ENCODE results near the gene GATA5. TPM values are rescaled to one million over a fixed set of nuclear protein-coding genes. Genes with fewer than 3 reads are reported as not detected.

Gene GATA5
- total RNA-seq, 1 experiment from 2014 or later: 1.4 TPM

- TF ChIP-seq ATF3 (CRISPR knock-in tag; conservative IDR thresholded peaks at IDR 0.05) (no peak), HMGXB4 (CRISPR knock-in tag; IDR thresholded peaks at IDR 0.05) (no peak), IRF1 (CRISPR knock-in tag; IDR thresholded peaks at IDR 0.05) (no peak)
Measured at GRCh38 chr20:62472941-62473585, 2.7 kb downstream of the GATA5 start (continued).

GRCh38 chr20:62472138-62472940, 3.5 kb downstream of the GATA5 start:
- H3K27me3 Mint-ChIP-seq (ENCODE audit: low read depth): peaks cover 46% of the 10 kb centered on the region
- H3K36me3 Mint-ChIP-seq: no peaks in the 10 kb centered on the region
- no peak overlapping the region for H3K4me3 Mint-ChIP-seq
- ATAC-seq: no peak
- ChIA-PET POLR2A (no interaction called here), CTCF (interaction anchor here (0.6 to 3.3 kb wide), 3 partner anchors 28 to 266 kb away, joined by 4 to 16 read pairs (median 5); no protein-coding TSS in a partner anchor)
- H3K4me1 Mint-ChIP-seq: peaks cover 7% of the 10 kb centered on the region
- no peak overlapping the region for H3K27ac Mint-ChIP-seq
- DNase-seq (ENCODE audit: low spot score): no peak
- no peak for TF ChIP-seq TP53 (CRISPR knock-in tag; IDR thresholded peaks at IDR 0.05)
- TF ChIP-seq CREB1 (CRISPR knock-in tag; IDR thresholded peaks at IDR 0.05): no peak
- no peak for TF ChIP-seq NFATC4 (CRISPR knock-in tag; IDR thresholded peaks at IDR 0.05)
- no peak for TF ChIP-seq MYBL2 (CRISPR knock-in tag; IDR thresholded peaks at IDR 0.05)
- TF ChIP-seq ZNF232 (CRISPR knock-in tag; IDR thresholded peaks at IDR 0.05): no peak
- no peak for TF ChIP-seq CTCF (IDR thresholded peaks at IDR 0.05)
- no peak for TF ChIP-seq CBFB (CRISPR knock-in tag; IDR thresholded peaks at IDR 0.05; ENCODE audit: low read depth)
- TF ChIP-seq USF1 (CRISPR knock-in tag; IDR thresholded peaks at IDR 0.05): no peak
- TF ChIP-seq ATF3 (CRISPR knock-in tag; conservative IDR thresholded peaks at IDR 0.05): no peak
- no peak for TF ChIP-seq OVOL2 (CRISPR knock-in tag; IDR thresholded peaks at IDR 0.05; ENCODE audit: borderline replicate concordance)
- TF ChIP-seq NR3C1 (CRISPR knock-in tag; conservative IDR thresholded peaks at IDR 0.05; ENCODE audit: low read depth): no peak
- TF ChIP-seq MLX (CRISPR knock-in tag; IDR thresholded peaks at IDR 0.05): no peak
- TF ChIP-seq PRDM15 (CRISPR knock-in tag; IDR thresholded peaks at IDR 0.05): no peak
- TF ChIP-seq FOXK1 (CRISPR knock-in tag; IDR thresholded peaks at IDR 0.05): no peak
- no peak for TF ChIP-seq NFYB (CRISPR knock-in tag; conservative IDR thresholded peaks at IDR 0.05; ENCODE audit: low read depth)
- H3K9me3 Mint-ChIP-seq: no peaks in the 10 kb centered on the region

Measured in WTC11 (cell line).